ENCODE data around the gene MARCHF7. TPM values are rescaled to one million over a fixed set of nuclear protein-coding genes. Genes with fewer than 3 reads are reported as not detected.

The MARCHF7 gene
- total RNA-seq, 1 donor from 2014 or later = 92.8 TPM

GRCh38 chr2:159735648-159736047 lies 23.3 kb downstream of the MARCHF7 start:
- Mint-ChIP-seq H3K36me3 (ENCODE audit: unreplicated experiment) (peaks cover 50% of the 10 kb centered on the region), H3K9me3 (ENCODE audit: unreplicated experiment) (no peaks in the 10 kb centered on the region), H3K27me3 (ENCODE audit: unreplicated experiment) (no peaks in the 10 kb centered on the region), H3K4me1 (ENCODE audit: unreplicated experiment) (peaks cover 5% of the 10 kb centered on the region), H3K27ac (ENCODE audit: unreplicated experiment) (no peak overlapping the region), H3K4me3 (ENCODE audit: unreplicated experiment) (no peak overlapping the region)
- DNase-seq (ENCODE audit: extremely low spot score, unreplicated experiment) = no peak
- TF ChIP-seq, protein P1, sequence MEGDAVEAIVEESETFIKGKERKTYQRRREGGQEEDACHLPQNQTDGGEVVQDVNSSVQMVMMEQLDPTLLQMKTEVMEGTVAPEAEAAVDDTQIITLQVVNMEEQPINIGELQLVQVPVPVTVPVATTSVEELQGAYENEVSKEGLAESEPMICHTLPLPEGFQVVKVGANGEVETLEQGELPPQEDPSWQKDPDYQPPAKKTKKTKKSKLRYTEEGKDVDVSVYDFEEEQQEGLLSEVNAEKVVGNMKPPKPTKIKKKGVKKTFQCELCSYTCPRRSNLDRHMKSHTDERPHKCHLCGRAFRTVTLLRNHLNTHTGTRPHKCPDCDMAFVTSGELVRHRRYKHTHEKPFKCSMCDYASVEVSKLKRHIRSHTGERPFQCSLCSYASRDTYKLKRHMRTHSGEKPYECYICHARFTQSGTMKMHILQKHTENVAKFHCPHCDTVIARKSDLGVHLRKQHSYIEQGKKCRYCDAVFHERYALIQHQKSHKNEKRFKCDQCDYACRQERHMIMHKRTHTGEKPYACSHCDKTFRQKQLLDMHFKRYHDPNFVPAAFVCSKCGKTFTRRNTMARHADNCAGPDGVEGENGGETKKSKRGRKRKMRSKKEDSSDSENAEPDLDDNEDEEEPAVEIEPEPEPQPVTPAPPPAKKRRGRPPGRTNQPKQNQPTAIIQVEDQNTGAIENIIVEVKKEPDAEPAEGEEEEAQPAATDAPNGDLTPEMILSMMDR (IDR thresholded peaks at IDR 0.05) = no peak

- TF ChIP-seq, protein P1 (IDR thresholded peaks at IDR 0.05) = no peak
- H3K9me3 Mint-ChIP-seq (ENCODE audit: unreplicated experiment) = no peaks in the 10 kb centered on the region
- H3K36me3 Mint-ChIP-seq (ENCODE audit: unreplicated experiment) = peaks cover 46% of the 10 kb centered on the region
- H3K27ac Mint-ChIP-seq (ENCODE audit: unreplicated experiment) = no peak overlapping the region
- peaks cover 5% of the 10 kb centered on the region for H3K4me1 Mint-ChIP-seq (ENCODE audit: unreplicated experiment)
- H3K4me3 Mint-ChIP-seq (ENCODE audit: unreplicated experiment) = no peak overlapping the region
- DNase-seq (ENCODE audit: extremely low spot score, unreplicated experiment) = no peak
- H3K27me3 Mint-ChIP-seq (ENCODE audit: unreplicated experiment) = no peaks in the 10 kb centered on the region
Measured at GRCh38 chr2:159736048-159736447, 23.7 kb downstream of the MARCHF7 start.

GRCh38 chr2:159737292-159737916 lies 25.1 kb downstream of the MARCHF7 start:
- no peak for DNase-seq (ENCODE audit: extremely low spot score, unreplicated experiment)
- H3K27me3 Mint-ChIP-seq (ENCODE audit: unreplicated experiment) = no peaks in the 10 kb centered on the region
- TF ChIP-seq, protein P1 (IDR thresholded peaks at IDR 0.05) = no peak
- no peak overlapping the region for H3K4me3 Mint-ChIP-seq (ENCODE audit: unreplicated experiment)
- no peak overlapping the region for H3K27ac Mint-ChIP-seq (ENCODE audit: unreplicated experiment)
- peaks cover 9% of the 10 kb centered on the region for H3K4me1 Mint-ChIP-seq (ENCODE audit: unreplicated experiment)
- no peaks in the 10 kb centered on the region for H3K9me3 Mint-ChIP-seq (ENCODE audit: unreplicated experiment)
- H3K36me3 Mint-ChIP-seq (ENCODE audit: unreplicated experiment) = peaks cover 50% of the 10 kb centered on the region

DNA sequence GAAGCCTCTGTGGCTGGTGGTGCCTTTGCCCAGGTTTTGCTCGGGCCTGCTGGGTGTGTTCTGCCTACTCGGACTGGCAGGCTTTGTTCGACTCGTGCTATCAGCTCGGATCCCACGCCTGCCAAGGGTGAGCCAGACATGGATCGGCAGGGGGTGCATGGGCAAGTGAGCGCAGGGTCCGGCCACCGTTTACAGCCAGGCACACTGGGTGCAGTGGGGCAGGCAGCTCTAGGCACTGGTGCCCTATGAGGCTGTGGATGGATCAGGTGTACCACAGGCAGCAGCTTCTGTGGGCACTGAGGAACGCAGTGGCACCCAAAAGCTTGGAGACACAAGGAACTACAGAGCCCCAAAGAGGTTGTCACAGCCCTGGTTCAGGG lies 25.6 kb downstream of the MARCHF7 start:
- no peak for DNase-seq (ENCODE audit: extremely low spot score, unreplicated experiment)
- no peak overlapping the region for H3K27ac Mint-ChIP-seq (ENCODE audit: unreplicated experiment)
- H3K4me3 Mint-ChIP-seq (ENCODE audit: unreplicated experiment) = no peak overlapping the region
- no peaks in the 10 kb centered on the region for H3K27me3 Mint-ChIP-seq (ENCODE audit: unreplicated experiment)
- TF ChIP-seq, protein P1 (IDR thresholded peaks at IDR 0.05) = no peak
- peaks cover 50% of the 10 kb centered on the region for H3K36me3 Mint-ChIP-seq (ENCODE audit: unreplicated experiment)
- H3K4me1 Mint-ChIP-seq (ENCODE audit: unreplicated experiment) = peaks cover 10% of the 10 kb centered on the region
- no peaks in the 10 kb centered on the region for H3K9me3 Mint-ChIP-seq (ENCODE audit: unreplicated experiment)

GRCh38 chr2:159738509-159739390 lies 26.4 kb downstream of the MARCHF7 start:
- peaks cover 17% of the 10 kb centered on the region for H3K4me1 Mint-ChIP-seq (ENCODE audit: unreplicated experiment)
- DNase-seq (ENCODE audit: extremely low spot score, unreplicated experiment) = no peak
- no peaks in the 10 kb centered on the region for H3K27me3 Mint-ChIP-seq (ENCODE audit: unreplicated experiment)
- peaks cover 48% of the 10 kb centered on the region for H3K36me3 Mint-ChIP-seq (ENCODE audit: unreplicated experiment)
- no peak overlapping the region for H3K27ac Mint-ChIP-seq (ENCODE audit: unreplicated experiment)
- H3K9me3 Mint-ChIP-seq (ENCODE audit: unreplicated experiment) = no peaks in the 10 kb centered on the region
- H3K4me3 Mint-ChIP-seq (ENCODE audit: unreplicated experiment) = no peak overlapping the region
- TF ChIP-seq, protein P1 (IDR thresholded peaks at IDR 0.05) = no peak

Data from osteocyte (in vitro differentiated cells).